Hippocampal formation (tissue), 2 donors: ENCODE measurements around the gene C14orf39.
A peak's percentile ranks its signal among the peaks of the same experiment; 100 is the strongest.
"Not testable (repeated sequence)": the region's sequence is repeated elsewhere in the genome, so short reads cannot be mapped to it uniquely, and the experiment has no call there.

Source experiments
- DNase-seq, 2 donors: peaks; one replicate each; lab custom pipeline; 2025; lab: John Stamatoyannopoulos, UW

C14orf39 gene

DNA sequence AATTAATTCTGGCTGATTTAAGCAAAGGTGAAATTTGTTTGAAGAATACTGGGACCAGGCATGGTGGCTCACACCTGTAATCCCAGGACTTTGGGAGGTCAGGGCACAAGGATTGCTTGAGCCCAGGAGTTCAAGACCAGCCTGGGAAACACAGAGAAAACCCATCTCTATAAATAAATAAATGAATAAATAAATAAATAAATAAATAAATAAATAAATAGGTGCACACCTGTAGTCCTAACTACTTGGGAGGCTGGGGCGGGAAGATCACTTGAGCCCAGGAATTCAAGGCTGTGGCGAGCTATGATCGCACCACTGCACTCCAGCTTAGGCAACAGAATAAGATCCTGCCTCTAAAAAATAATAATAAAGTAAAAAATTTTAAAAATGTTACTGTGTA, 4.4 kb upstream of the C14orf39 start:
- no peak for DNase-seq

- peak in 1 of 2 donors; percentile 0 for DNase-seq
Observed at GRCh38 chr14:60488175-60488574, 2.3 kb upstream of the C14orf39 start.

DNA sequence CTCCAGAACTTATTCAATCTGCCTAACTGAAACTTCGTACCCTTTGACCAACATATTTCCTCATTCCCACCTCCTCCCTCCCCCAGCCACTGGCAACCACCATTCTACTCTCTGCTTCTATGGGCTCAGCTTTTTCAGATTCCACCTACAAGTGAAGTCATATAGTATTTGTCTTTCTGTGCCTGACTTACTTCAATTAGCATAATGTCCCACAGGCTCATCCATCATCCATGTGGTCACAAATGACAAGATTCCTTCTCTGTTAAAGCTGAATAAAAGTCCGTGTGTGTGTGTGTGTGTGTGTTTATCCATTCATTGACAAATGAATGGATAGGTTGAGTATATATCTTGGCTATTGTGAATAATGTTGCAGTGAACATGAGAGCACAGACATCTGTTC, 1.3 kb upstream of the C14orf39 start:
- DNase-seq, result no peak

DNA sequence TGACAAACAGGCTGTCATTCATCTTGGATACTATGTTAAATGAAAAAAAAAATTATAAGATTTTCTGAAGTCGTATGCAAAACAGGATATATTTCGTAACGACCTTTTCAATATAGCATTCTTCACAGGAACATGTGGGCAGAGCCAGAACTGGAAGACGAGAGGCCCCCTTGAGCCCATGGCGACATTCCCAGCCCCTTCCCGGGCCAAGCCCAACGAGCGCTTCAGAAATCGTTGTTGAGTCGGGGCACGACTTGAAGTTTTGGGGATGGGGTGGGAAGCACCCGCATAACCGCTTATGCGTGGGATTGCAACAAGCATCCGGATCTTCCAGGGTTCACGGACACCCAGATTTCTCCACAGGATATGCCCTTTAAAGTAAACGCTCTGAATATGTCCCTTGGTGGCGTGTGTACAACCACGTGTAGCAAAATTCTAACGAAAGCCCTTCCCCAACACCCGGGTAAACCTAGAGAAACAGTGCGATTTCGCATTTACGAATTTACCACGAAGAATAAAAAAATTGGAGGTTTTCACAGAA, 736 bp downstream of the C14orf39 start:
- no peak for DNase-seq

GRCh38 chr14:60482743-60483142, 3.1 kb downstream of the C14orf39 start:
- DNase-seq, result no peak

DNA sequence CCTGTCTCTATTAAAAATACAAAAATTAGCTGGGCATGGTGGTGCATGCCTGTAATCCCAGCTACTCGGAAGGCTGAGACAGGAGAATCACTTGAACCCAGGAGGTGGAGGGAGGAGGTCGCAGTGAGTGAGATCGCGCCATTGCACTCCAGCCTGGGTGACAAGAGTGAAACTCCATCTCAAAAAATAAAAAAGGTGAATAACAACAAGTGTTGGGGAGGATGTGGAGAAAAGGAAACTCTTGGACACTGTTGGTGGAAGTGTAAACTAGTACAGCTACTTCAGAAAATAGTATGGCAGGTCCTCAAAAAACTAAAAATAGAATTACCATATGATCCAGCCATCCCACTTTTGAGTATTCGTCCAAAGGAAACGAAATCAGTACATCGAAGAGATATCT, 5.6 kb downstream of the C14orf39 start:
- DNase-seq, result not testable (repeated sequence)

- DNase-seq, result no peak
Observed at GRCh38 chr14:60455875-60456274, 30.0 kb downstream of the C14orf39 start.

- DNase-seq, result no peak
Observed at GRCh38 chr14:60430276-60430675, 55.6 kb downstream of the C14orf39 start.

- DNase-seq, result no peak
Observed at GRCh38 chr14:60420050-60420449, 65.8 kb downstream of the C14orf39 start.

- DNase-seq, result not testable (repeated sequence)
Observed at GRCh38 chr14:60397550-60397949, 88.3 kb downstream of the C14orf39 start.

- no peak for DNase-seq
Observed at GRCh38 chr14:60396718-60397343, 89.0 kb downstream of the C14orf39 start.
